HG03159 (cell line): ENCODE results near the gene TMCC2.

Experiments
- ATAC-seq: cut with Tn5 transposase; IDR thresholded peaks from one replicate; pipeline ENCODE4 v1.9.1; 2021; ENCODE audit warnings: mild to moderate bottlenecking, moderate library complexity; ENCODE audit not compliant: unreplicated experiment

The TMCC2 gene

DNA sequence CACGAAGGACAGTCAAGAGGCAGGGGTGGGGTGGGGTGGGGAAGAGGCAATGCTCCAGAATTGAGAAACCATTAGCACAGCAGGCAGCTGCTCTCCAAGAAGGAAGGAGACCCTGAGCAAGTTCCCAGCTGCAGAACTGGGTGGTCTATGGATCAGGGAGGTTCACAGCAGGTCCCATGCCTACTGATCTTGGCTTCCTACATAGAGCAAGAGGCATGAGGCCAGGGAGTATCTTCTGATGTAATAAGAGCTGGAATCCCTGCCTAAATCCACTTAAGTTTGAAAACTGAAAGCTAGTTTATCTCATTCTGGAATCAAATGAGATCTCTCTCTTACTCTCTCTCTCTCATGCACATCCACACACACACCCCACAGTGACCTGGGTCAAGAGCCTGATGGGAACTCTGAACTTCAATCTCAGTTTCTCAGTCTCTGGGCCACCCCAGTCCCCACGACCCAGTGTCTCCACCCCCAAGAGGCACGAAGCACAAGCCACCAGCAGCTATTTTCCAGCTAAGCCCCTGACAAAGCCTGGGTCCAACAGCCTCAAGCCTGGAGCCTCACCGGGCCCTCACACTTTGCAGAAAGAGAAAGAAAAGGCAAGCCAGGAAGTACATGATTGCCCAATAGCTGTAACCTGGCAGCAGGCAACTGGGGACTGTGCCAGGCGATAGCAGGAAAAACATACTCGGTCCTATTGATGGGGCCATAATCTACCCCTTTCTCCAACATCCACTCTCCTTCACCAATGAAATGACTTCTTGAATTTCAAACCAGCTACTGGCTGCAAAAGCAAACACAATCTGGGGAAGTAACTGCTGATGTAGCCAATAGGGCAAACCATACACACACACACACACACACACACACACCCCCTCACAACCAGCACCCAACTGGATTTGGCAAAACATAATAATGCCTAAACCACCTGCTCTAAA, 91.6 kb downstream of the TMCC2 start:
- no peak for ATAC-seq

- no peak for ATAC-seq
These were observed 93.6 kb downstream of the TMCC2 start, which contains the start of gene NUAK2 for GRCh38 chr1:205321162-205321958. TSS of gene NUAK2 (minus strand) at chr1:205321745. CDS start at chr1:205321628, 117 bp downstream.

GRCh38 chr1:205321959-205322283, 94.2 kb downstream of the TMCC2 start:
- ATAC-seq, result no peak
